Liver (tissue), 9 donors: ENCODE data around the gene ROPN1L. TPM values are rescaled to one million over a fixed set of nuclear protein-coding genes. Genes with fewer than 3 reads are reported as not detected.

ENCODE experiments used
- DNase-seq: peaks from one replicate; pipeline ENCODE4 v3.0.0-alpha.2; 2017; ENCODE audit warnings: low spot score
- H3K27ac ChIP-seq, 2 donors: one replicate each; pipeline ENCODE4 v1.7.0; 2013; ENCODE audit warnings: inconsistent platforms in 2 of 2, low read length in 2 of 2, control low read depth in 1 of 2, low read depth in 1 of 2, mild to moderate bottlenecking in 1 of 2
- H3K27me3 ChIP-seq, 4 donors: one replicate each; pipeline versions ENCODE4 v1.6.1 to v1.7.0; 2013; ENCODE audit warnings: low read length in 3 of 4, inconsistent platforms in 1 of 4, mild to moderate bottlenecking in 1 of 4, moderate library complexity in 1 of 4; ENCODE audit not compliant: control insufficient read depth in 4 of 4, insufficient read depth in 4 of 4
- H3K36me3 ChIP-seq, 4 donors: one replicate each; pipeline versions ENCODE4 v1.6.1 to v1.7.0; 2013; ENCODE audit warnings: low read length in 3 of 4, mild to moderate bottlenecking in 3 of 4, low read depth in 1 of 4, moderate library complexity in 1 of 4; ENCODE audit not compliant: control insufficient read depth in 4 of 4, insufficient read depth in 3 of 4
- H3K4me1 ChIP-seq, 4 donors: one replicate each; pipeline versions ENCODE4 v1.6.1 to v1.7.0; 2013; ENCODE audit warnings: low read length in 3 of 4, mild to moderate bottlenecking in 3 of 4, moderate library complexity in 1 of 4; ENCODE audit not compliant: control insufficient read depth in 4 of 4, insufficient read depth in 4 of 4
- H3K4me3 ChIP-seq, 3 donors: one replicate each; pipeline versions ENCODE4 v1.6.1 to v1.7.0; 2013; ENCODE audit warnings: low read length in 3 of 3, control low read depth in 1 of 3, low read depth in 1 of 3, mild to moderate bottlenecking in 1 of 3
- H3K9ac ChIP-seq, 2 donors: one replicate each; pipeline ENCODE4 v1.7.0; 2013; ENCODE audit warnings: low read length in 2 of 2, mild to moderate bottlenecking in 2 of 2, moderate library complexity in 2 of 2, control low read depth in 1 of 2, low read depth in 1 of 2
- H3K9me3 ChIP-seq, 4 donors: one replicate each; pipeline versions ENCODE4 v1.6.1 to v1.7.0; 2013; ENCODE audit warnings: low read length in 3 of 4; ENCODE audit not compliant: control insufficient read depth in 4 of 4
- ATF3 ChIP-seq: IDR thresholded peaks from 2 replicates; pipeline ENCODE4 v1.6.1; 2016; ENCODE audit warnings: antibody characterized with exemption
- CTCF ChIP-seq: fragments of 150-350 bp; IDR thresholded peaks from 2 replicates; pipeline ENCODE4 v1.5.1; 2017; ENCODE audit warnings: improper control_type of control experiment, low read depth, low read length; ENCODE audit not compliant: missing input control
- EGR1 ChIP-seq, 2 donors: IDR thresholded peaks; 2 replicates each; pipeline ENCODE4 v1.6.1; 2016 to 2018; ENCODE audit warnings: antibody characterized with exemption in 2 of 2, low read depth in 2 of 2
- FOXA1 ChIP-seq: IDR thresholded peaks from 2 replicates; pipeline ENCODE4 v1.6.1; 2016; ENCODE audit warnings: antibody characterized with exemption
- FOXA2 ChIP-seq: IDR thresholded peaks from 2 replicates; pipeline ENCODE4 v1.6.1; 2016; ENCODE audit warnings: antibody characterized with exemption
- GABPA ChIP-seq, 2 donors: IDR thresholded peaks in 1 of 2; conservative IDR thresholded peaks in 1 of 2; 2 replicates each; pipeline ENCODE4 v1.6.1; 2016; ENCODE audit warnings: antibody characterized with exemption in 2 of 2, mild to moderate bottlenecking in 1 of 2, moderate library complexity in 1 of 2
- HNF4A ChIP-seq, 2 donors: conservative IDR thresholded peaks; 2 replicates each; pipeline ENCODE4 v1.6.1; 2016; ENCODE audit warnings: antibody characterized with exemption in 2 of 2, mild to moderate bottlenecking in 2 of 2
- HNF4G ChIP-seq: IDR thresholded peaks from 2 replicates; pipeline ENCODE4 v1.6.1; 2016; ENCODE audit warnings: antibody characterized with exemption
- JUND ChIP-seq, 2 donors: IDR thresholded peaks; 2 replicates each; pipeline ENCODE4 v1.6.1; 2016; ENCODE audit warnings: antibody characterized with exemption in 2 of 2
- MAX ChIP-seq: IDR thresholded peaks from 2 replicates; pipeline ENCODE4 v1.6.1; 2016; ENCODE audit warnings: antibody characterized with exemption
- NR2F2 ChIP-seq: IDR thresholded peaks from 2 replicates; pipeline ENCODE4 v1.6.1; 2016; ENCODE audit warnings: antibody characterized with exemption
- RAD21 ChIP-seq, 2 donors: IDR thresholded peaks; 2 replicates each; pipeline ENCODE4 v1.6.1; 2016; ENCODE audit warnings: antibody characterized with exemption in 2 of 2, mild to moderate bottlenecking in 2 of 2
- REST ChIP-seq: IDR thresholded peaks from 2 replicates; pipeline ENCODE4 v1.6.1; 2016; ENCODE audit warnings: antibody characterized with exemption, mild to moderate bottlenecking
- RXRA ChIP-seq, 2 donors: IDR thresholded peaks; 2 replicates each; pipeline ENCODE4 v1.6.1; 2017 to 2018; ENCODE audit warnings: antibody characterized with exemption in 2 of 2, mild to moderate bottlenecking in 1 of 2
- SP1 ChIP-seq: IDR thresholded peaks from 2 replicates; pipeline ENCODE4 v1.6.1; 2018; ENCODE audit warnings: antibody characterized with exemption, mild to moderate bottlenecking
- TAF1 ChIP-seq: conservative IDR thresholded peaks from 2 replicates; pipeline ENCODE4 v1.6.1; 2016; ENCODE audit warnings: antibody characterized with exemption, mild to moderate bottlenecking
- YY1 ChIP-seq: IDR thresholded peaks from 2 replicates; pipeline ENCODE4 v1.6.1; 2016; ENCODE audit warnings: antibody characterized with exemption, mild to moderate bottlenecking
- ZBTB33 ChIP-seq: IDR thresholded peaks from 2 replicates; pipeline ENCODE4 v1.6.1; 2016; ENCODE audit warnings: antibody characterized with exemption
- WGBS: extraction: QIAGEN DNeasy Blood & Tissue Kit; methylation state at CpG from one replicate; pipeline ENCODE4 v1.1.7; 2013; 5-methylcytosine and 5-hydroxymethylcytosine counted together
- polyA plus RNA-seq, 2 donors: library from polyadenylated mRNA; stranded (reverse) in 1 of 2; unstranded in 1 of 2; fragments of 200-250 nt in 1 of 2; fragments of >200 nt in 1 of 2; fragmentation: Nextera tagmentation in 1 of 2; extraction: Ambion mirVana in 1 of 2; gene quantifications; one replicate each; pipeline versions ENCODE4 v1.2.1 to v1.2.3, GENCODE V29; 2013 to 2015
- total RNA-seq, 2 donors: library from RNA; depleted of rRNA; stranded (reverse); fragments of >200 nt; gene quantifications; one replicate each; pipeline ENCODE4 v1.2.3, GENCODE V29; 2014
- donor health status: healthy.
- donor health status: healthy.
- donor health status: healthy.
- donor health status: healthy.
- donor health status: healthy.

The ROPN1L gene
- total and polyA plus RNA-seq, 4 donors, result 0.25 to 1.3 (median 0.87) TPM

- no peak for TF ChIP-seq RXRA (IDR thresholded peaks at IDR 0.05)
- TF ChIP-seq ATF3, result no peak
- TF ChIP-seq FOXA2, result no peak
- TF ChIP-seq YY1, result no peak
- TF ChIP-seq ZBTB33, result no peak
- TF ChIP-seq RAD21 (IDR thresholded peaks at IDR 0.05), result no peak
- TF ChIP-seq FOXA1, result no peak
- TF ChIP-seq MAX, result no peak
- no peak for TF ChIP-seq JUND (IDR thresholded peaks at IDR 0.05)
- no peak for TF ChIP-seq NR2F2
- no peak for TF ChIP-seq CTCF
- no peak for TF ChIP-seq HNF4A (conservative IDR thresholded peaks at IDR 0.05)
- TF ChIP-seq TAF1, result no peak
- TF ChIP-seq REST, result no peak
- TF ChIP-seq GABPA (IDR thresholded peaks at IDR 0.05 in 1 of 2, conservative IDR thresholded peaks at IDR 0.05 in 1 of 2), result no peak
- no peak for TF ChIP-seq EGR1 (IDR thresholded peaks at IDR 0.05; ENCODE audit: low read depth in 2 of 2)
- TF ChIP-seq SP1, result no peak
- no peak for TF ChIP-seq HNF4G
- no peak overlapping the region for H3K27ac ChIP-seq
- WGBS, result 84% methylated on average over 8 of the region's 8 CpGs
Measured at GRCh38 chr5:10505517-10506095, 63.9 kb downstream of the ROPN1L start.

More at GRCh38 chr5:10505517-10506095, 63.9 kb downstream of the ROPN1L start:
- H3K9me3 ChIP-seq, result no peaks in the 10 kb centered on the region
- no peaks in the 10 kb centered on the region for H3K4me1 ChIP-seq
- no peak overlapping the region for H3K9ac ChIP-seq
- no peaks in the 10 kb centered on the region for H3K36me3 ChIP-seq
- DNase-seq, result no peak
- H3K4me3 ChIP-seq, result no peak overlapping the region
- no peaks in the 10 kb centered on the region for H3K27me3 ChIP-seq
